ENCODE data around the gene SLC38A3. TPM values are rescaled to one million over a fixed set of nuclear protein-coding genes. Genes with fewer than 3 reads are reported as not detected.

Gene SLC38A3
- total and polyA plus RNA-seq, 2 experiments from 2014 or later: 0.28 to 1.3 TPM

- peaks cover 26% of the 10 kb centered on the region for H3K27me3 Mint-ChIP-seq (ENCODE audit: insufficient read depth, low read depth, poor library complexity)
- Histone ChIP-seq H4K20me1 (replicated peaks; ENCODE audit: insufficient read depth) (peaks cover 7% of the 10 kb centered on the region; the same call in 1 of the 2 replicates), H3F3A (replicated peaks; ENCODE audit: low read depth) (peaks cover 9% of the 10 kb centered on the region; the same call in 1 of the 2 replicates), H3K27me3 (ENCODE audit: insufficient read depth) (peaks cover 20% of the 10 kb centered on the region), H2AFZ (no peak overlapping the region), H3K36me3 (ENCODE audit: insufficient read depth) (peaks cover 7% of the 10 kb centered on the region; the same call in 1 of the 2 replicates), H3K4me3 (peak overlapping the region; percentile 91), H3K4me2 (peak overlapping the region; percentile 99), H3K9me2 (ENCODE audit: insufficient read depth) (no peaks in the 10 kb centered on the region; the same call in 1 of the 2 replicates), H3K27ac (ENCODE audit: low read depth) (no peak overlapping the region), H3K79me2 (replicated peaks; ENCODE audit: insufficient read depth) (peaks cover 32% of the 10 kb centered on the region), H3K4me1 (ENCODE audit: insufficient read depth) (peaks cover 32% of the 10 kb centered on the region)
- ATAC-seq (no peak), DNase-seq (ENCODE audit: low spot score) (no peak)
- H3K36me3 Mint-ChIP-seq (ENCODE audit: low read depth): peaks cover 29% of the 10 kb centered on the region; the same call in 2 of the 3 replicates
- TF ChIP-seq, protein P1, sequence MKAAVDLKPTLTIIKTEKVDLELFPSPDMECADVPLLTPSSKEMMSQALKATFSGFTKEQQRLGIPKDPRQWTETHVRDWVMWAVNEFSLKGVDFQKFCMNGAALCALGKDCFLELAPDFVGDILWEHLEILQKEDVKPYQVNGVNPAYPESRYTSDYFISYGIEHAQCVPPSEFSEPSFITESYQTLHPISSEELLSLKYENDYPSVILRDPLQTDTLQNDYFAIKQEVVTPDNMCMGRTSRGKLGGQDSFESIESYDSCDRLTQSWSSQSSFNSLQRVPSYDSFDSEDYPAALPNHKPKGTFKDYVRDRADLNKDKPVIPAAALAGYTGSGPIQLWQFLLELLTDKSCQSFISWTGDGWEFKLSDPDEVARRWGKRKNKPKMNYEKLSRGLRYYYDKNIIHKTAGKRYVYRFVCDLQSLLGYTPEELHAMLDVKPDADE (IDR thresholded peaks at IDR 0.05): no peak
- TF ChIP-seq, protein P2, sequence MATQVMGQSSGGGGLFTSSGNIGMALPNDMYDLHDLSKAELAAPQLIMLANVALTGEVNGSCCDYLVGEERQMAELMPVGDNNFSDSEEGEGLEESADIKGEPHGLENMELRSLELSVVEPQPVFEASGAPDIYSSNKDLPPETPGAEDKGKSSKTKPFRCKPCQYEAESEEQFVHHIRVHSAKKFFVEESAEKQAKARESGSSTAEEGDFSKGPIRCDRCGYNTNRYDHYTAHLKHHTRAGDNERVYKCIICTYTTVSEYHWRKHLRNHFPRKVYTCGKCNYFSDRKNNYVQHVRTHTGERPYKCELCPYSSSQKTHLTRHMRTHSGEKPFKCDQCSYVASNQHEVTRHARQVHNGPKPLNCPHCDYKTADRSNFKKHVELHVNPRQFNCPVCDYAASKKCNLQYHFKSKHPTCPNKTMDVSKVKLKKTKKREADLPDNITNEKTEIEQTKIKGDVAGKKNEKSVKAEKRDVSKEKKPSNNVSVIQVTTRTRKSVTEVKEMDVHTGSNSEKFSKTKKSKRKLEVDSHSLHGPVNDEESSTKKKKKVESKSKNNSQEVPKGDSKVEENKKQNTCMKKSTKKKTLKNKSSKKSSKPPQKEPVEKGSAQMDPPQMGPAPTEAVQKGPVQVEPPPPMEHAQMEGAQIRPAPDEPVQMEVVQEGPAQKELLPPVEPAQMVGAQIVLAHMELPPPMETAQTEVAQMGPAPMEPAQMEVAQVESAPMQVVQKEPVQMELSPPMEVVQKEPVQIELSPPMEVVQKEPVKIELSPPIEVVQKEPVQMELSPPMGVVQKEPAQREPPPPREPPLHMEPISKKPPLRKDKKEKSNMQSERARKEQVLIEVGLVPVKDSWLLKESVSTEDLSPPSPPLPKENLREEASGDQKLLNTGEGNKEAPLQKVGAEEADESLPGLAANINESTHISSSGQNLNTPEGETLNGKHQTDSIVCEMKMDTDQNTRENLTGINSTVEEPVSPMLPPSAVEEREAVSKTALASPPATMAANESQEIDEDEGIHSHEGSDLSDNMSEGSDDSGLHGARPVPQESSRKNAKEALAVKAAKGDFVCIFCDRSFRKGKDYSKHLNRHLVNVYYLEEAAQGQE (IDR thresholded peaks at IDR 0.05; ENCODE audit: unreplicated experiment): no peak
- no peak for TF ChIP-seq EZH2 (IDR thresholded peaks at IDR 0.05; ENCODE audit: low read depth, unreplicated experiment)
- no peak for TF ChIP-seq ZNF114 (CRISPR knock-in tag; IDR thresholded peaks at IDR 0.05)
- no peak for TF ChIP-seq POLR2AphosphoS5 (IDR thresholded peaks at IDR 0.05; ENCODE audit: low read depth)
- no peak for TF ChIP-seq STAT1 (IDR thresholded peaks at IDR 0.05; ENCODE audit: unreplicated experiment)
- TF ChIP-seq, protein P3, sequence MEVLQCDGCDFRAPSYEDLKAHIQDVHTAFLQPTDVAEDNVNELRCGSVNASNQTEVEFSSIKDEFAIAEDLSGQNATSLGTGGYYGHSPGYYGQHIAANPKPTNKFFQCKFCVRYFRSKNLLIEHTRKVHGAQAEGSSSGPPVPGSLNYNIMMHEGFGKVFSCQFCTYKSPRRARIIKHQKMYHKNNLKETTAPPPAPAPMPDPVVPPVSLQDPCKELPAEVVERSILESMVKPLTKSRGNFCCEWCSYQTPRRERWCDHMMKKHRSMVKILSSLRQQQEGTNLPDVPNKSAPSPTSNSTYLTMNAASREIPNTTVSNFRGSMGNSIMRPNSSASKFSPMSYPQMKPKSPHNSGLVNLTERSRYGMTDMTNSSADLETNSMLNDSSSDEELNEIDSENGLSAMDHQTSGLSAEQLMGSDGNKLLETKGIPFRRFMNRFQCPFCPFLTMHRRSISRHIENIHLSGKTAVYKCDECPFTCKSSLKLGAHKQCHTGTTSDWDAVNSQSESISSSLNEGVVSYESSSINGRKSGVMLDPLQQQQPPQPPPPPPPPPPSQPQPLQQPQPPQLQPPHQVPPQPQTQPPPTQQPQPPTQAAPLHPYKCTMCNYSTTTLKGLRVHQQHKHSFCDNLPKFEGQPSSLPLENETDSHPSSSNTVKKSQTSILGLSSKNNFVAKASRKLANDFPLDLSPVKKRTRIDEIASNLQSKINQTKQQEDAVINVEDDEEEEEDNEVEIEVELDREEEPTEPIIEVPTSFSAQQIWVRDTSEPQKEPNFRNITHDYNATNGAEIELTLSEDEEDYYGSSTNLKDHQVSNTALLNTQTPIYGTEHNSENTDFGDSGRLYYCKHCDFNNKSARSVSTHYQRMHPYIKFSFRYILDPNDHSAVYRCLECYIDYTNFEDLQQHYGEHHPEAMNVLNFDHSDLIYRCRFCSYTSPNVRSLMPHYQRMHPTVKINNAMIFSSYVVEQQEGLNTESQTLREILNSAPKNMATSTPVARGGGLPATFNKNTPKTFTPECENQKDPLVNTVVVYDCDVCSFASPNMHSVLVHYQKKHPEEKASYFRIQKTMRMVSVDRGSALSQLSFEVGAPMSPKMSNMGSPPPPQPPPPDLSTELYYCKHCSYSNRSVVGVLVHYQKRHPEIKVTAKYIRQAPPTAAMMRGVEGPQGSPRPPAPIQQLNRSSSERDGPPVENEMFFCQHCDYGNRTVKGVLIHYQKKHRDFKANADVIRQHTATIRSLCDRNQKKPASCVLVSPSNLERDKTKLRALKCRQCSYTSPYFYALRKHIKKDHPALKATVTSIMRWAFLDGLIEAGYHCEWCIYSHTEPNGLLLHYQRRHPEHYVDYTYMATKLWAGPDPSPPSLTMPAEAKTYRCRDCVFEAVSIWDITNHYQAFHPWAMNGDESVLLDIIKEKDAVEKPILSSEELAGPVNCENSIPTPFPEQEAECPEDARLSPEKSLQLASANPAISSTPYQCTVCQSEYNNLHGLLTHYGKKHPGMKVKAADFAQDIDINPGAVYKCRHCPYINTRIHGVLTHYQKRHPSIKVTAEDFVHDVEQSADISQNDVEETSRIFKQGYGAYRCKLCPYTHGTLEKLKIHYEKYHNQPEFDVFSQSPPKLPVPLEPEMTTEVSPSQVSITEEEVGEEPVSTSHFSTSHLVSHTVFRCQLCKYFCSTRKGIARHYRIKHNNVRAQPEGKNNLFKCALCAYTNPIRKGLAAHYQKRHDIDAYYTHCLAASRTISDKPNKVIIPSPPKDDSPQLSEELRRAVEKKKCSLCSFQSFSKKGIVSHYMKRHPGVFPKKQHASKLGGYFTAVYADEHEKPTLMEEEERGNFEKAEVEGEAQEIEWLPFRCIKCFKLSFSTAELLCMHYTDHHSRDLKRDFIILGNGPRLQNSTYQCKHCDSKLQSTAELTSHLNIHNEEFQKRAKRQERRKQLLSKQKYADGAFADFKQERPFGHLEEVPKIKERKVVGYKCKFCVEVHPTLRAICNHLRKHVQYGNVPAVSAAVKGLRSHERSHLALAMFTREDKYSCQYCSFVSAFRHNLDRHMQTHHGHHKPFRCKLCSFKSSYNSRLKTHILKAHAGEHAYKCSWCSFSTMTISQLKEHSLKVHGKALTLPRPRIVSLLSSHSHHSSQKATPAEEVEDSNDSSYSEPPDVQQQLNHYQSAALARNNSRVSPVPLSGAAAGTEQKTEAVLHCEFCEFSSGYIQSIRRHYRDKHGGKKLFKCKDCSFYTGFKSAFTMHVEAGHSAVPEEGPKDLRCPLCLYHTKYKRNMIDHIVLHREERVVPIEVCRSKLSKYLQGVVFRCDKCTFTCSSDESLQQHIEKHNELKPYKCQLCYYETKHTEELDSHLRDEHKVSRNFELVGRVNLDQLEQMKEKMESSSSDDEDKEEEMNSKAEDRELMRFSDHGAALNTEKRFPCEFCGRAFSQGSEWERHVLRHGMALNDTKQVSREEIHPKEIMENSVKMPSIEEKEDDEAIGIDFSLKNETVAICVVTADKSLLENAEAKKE (CRISPR knock-in tag; IDR thresholded peaks at IDR 0.05): no peak
- TF ChIP-seq CREB1 (CRISPR knock-in tag; IDR thresholded peaks at IDR 0.05; ENCODE audit: low read depth): no peak
- TF ChIP-seq NANOG (IDR thresholded peaks at IDR 0.05; ENCODE audit: borderline replicate concordance): no peak
- TF ChIP-seq ZNF331 (CRISPR knock-in tag; IDR thresholded peaks at IDR 0.05; ENCODE audit: low read depth): no peak
- TF ChIP-seq, protein P4, sequence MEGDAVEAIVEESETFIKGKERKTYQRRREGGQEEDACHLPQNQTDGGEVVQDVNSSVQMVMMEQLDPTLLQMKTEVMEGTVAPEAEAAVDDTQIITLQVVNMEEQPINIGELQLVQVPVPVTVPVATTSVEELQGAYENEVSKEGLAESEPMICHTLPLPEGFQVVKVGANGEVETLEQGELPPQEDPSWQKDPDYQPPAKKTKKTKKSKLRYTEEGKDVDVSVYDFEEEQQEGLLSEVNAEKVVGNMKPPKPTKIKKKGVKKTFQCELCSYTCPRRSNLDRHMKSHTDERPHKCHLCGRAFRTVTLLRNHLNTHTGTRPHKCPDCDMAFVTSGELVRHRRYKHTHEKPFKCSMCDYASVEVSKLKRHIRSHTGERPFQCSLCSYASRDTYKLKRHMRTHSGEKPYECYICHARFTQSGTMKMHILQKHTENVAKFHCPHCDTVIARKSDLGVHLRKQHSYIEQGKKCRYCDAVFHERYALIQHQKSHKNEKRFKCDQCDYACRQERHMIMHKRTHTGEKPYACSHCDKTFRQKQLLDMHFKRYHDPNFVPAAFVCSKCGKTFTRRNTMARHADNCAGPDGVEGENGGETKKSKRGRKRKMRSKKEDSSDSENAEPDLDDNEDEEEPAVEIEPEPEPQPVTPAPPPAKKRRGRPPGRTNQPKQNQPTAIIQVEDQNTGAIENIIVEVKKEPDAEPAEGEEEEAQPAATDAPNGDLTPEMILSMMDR (conservative IDR thresholded peaks at IDR 0.05; ENCODE audit: low read depth in 2 of 2): no peak
- TF ChIP-seq JUNB (IDR thresholded peaks at IDR 0.05; ENCODE audit: unreplicated experiment): no peak
- TF ChIP-seq EZH2phosphoT487 (IDR thresholded peaks at IDR 0.05; ENCODE audit: unreplicated experiment): no peak
- H3K27ac Mint-ChIP-seq: peak overlapping the region; percentile 36; the same call in 1 of the 2 replicates
- no peaks in the 10 kb centered on the region for H3K9me3 Mint-ChIP-seq
- H3K4me1 Mint-ChIP-seq: peaks cover 51% of the 10 kb centered on the region
- H3K4me3 Mint-ChIP-seq: peak overlapping the region; percentile 89
Measured at GRCh38 chr3:50157827-50158529, 47.1 kb upstream of the SLC38A3 start.

Data from GM23338 (cell line).